Measurements from ENCODE around the gene TBX15.

- no peak for TF ChIP-seq EP300 (IDR thresholded peaks at IDR 0.05)
- TF ChIP-seq, protein P1, sequence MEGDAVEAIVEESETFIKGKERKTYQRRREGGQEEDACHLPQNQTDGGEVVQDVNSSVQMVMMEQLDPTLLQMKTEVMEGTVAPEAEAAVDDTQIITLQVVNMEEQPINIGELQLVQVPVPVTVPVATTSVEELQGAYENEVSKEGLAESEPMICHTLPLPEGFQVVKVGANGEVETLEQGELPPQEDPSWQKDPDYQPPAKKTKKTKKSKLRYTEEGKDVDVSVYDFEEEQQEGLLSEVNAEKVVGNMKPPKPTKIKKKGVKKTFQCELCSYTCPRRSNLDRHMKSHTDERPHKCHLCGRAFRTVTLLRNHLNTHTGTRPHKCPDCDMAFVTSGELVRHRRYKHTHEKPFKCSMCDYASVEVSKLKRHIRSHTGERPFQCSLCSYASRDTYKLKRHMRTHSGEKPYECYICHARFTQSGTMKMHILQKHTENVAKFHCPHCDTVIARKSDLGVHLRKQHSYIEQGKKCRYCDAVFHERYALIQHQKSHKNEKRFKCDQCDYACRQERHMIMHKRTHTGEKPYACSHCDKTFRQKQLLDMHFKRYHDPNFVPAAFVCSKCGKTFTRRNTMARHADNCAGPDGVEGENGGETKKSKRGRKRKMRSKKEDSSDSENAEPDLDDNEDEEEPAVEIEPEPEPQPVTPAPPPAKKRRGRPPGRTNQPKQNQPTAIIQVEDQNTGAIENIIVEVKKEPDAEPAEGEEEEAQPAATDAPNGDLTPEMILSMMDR (IDR thresholded peaks at IDR 0.05): no peak
- TF ChIP-seq POLR2A (IDR thresholded peaks at IDR 0.05): no peak
These were observed 17.7 kb upstream of the TBX15 start for GRCh38 chr1:119005724-119006405.
